HG03045 (cell line): ENCODE data around the gene FGD5.
"Not testable (repeated sequence)": the region's sequence is repeated elsewhere in the genome, so short reads cannot be mapped to it uniquely, and the experiment has no call there.

Source experiments
- ATAC-seq: cut with Tn5 transposase; IDR thresholded peaks from one replicate; pipeline ENCODE4 v1.9.1; 2021; ENCODE audit warnings: mild to moderate bottlenecking, moderate library complexity; ENCODE audit not compliant: unreplicated experiment

The FGD5 gene

GRCh38 chr3:14804835-14805780 is 13.7 kb upstream of the FGD5 start:
- ATAC-seq, result no peak

GRCh38 chr3:14805961-14806537 is 12.7 kb upstream of the FGD5 start:
- no peak for ATAC-seq

GRCh38 chr3:14806641-14807263 is 12.0 kb upstream of the FGD5 start:
- ATAC-seq, result no peak

- ATAC-seq, result no peak
Measured at GRCh38 chr3:14808025-14808424, 10.7 kb upstream of the FGD5 start.

GRCh38 chr3:14808502-14809266 is 10.1 kb upstream of the FGD5 start:
- no peak for ATAC-seq

- not testable (repeated sequence) for ATAC-seq
Measured at GRCh38 chr3:14809611-14810010, 9.2 kb upstream of the FGD5 start.

DNA sequence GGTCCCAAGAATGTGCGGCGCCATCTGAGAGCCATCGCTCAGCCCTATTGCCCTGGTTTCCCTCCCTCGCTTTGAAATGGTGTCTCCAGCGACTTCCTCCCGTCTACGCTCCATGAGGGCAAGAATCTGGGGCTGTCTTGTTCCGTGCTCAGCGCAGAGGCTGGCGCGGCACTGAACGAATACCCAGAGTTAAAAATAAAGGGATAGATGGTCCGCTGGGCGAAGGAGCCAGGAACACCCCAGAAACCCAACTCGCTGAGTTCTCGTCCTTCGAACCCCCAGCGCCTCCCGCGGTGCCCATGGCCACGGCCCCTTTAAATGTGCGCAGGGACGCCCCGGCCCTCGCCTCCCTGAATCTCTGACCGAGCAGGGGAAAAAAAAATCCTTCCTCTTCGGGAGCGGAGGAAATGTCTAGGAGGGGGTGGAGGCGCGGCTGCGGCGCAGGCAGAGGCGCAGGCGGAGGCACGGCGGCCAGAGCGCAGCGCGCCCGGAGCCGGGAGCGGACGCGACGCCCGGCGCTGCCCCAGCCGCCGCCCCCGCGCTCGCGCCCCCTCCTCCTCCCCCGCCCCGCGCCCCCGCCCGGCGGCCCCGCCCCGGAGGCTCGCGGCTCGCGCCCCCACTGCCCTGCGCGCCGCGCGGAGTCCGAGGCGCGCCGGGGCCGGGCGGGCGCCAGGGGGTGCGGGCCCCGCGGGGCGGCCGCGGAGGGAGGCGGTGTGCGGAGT is 8.5 kb upstream of the FGD5 start:
- ATAC-seq, result no peak

GRCh38 chr3:14810801-14811661 is 7.7 kb upstream of the FGD5 start:
- ATAC-seq, result no peak

DNA sequence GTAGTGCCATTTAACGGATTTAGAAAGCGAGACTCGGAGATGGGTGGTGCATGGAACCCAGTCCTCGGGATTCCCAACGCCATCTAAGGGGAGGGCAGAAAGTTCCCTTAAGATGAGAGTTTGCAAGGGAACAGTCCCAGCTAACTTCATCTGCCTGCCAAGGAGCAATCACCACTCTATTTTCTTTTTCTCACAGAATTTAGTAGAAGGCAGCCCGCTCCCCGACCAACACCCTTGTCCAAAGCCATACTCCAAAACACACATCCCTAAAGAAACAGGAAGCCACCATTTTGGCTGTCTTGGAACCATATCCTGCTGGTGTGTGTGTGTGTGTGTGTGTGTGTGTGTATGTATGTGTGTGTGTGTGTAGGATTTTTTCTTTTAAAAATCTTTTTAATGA is 7.1 kb upstream of the FGD5 start:
- ATAC-seq, result no peak

GRCh38 chr3:14812196-14812790 is 6.5 kb upstream of the FGD5 start:
- ATAC-seq, result no peak

DNA sequence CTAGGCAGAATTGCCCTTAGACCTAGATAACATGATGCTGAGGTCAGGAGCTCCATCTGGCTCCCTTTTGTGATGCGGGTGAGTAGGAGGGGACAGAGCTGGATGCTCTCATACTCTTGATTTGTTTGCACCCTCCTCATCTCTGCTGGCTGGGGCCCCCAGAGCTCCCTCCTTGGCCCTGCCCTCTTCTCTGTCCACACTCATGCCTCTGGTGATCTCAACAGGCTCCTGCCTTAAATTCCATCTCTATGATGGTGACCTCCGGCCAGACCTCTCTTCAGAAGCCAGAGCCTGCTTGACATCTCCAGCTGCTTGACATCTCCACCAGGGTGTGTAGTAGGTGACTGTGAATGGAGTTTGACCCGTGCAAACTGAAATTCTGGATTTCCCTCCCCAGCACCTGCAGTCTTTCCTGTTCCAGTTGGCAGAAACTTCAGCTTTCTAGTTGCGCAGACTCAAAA is 4.3 kb upstream of the FGD5 start:
- no peak for ATAC-seq

- no peak for ATAC-seq
Measured at GRCh38 chr3:14816359-14816758, 2.4 kb upstream of the FGD5 start.

- ATAC-seq, result no peak
Measured at GRCh38 chr3:14819671-14820070, 909 bp downstream of the FGD5 start.

DNA sequence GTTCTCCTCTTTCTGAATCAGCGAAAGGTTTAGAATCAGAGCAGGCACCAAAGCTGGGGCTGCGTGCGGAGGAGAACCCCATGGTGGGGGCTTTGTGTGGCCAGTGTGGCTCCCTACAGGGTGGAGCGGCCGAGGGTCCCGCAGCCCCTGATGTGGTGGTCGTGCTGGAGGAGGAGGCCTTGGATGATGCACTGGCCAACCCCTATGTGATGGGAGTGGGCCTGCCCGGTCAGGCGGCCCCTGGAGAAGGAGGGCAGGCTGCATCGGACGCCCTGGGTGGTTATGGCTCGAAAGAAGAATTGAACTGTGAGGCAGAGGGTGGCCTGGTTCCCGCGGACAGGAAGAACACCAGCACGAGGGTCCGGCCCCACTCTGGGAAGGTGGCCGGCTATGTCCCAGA is 1.4 kb downstream of the FGD5 start:
- ATAC-seq, result no peak

- ATAC-seq, result no peak
Measured at GRCh38 chr3:14821151-14821550, 2.4 kb downstream of the FGD5 start.

DNA sequence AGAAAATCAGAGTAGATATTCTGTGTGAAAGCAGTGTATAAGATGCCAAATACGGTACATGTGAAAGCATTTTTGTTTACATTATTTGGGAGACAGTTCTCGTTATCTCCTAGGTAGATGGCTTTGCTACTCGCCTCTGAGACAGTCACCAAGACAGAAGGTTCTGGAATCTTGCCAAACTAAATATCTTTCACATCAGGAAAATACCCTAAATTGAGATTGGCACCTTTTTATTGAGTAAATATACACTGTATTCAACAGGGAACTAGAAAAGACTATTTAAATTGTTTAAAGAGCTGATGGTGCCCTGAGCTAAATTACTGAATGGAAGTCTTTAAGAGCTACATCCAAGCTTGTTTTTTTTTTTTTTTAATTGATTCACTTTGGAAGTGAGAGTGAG is 3.4 kb downstream of the FGD5 start:
- no peak for ATAC-seq

GRCh38 chr3:14822670-14823390 is 4.1 kb downstream of the FGD5 start:
- ATAC-seq, result no peak

- no peak for ATAC-seq
Measured at GRCh38 chr3:14823393-14823792, 4.6 kb downstream of the FGD5 start.
